Measurements from ENCODE around the gene IMMP2L. TPM values are rescaled to one million over a fixed set of nuclear protein-coding genes. Genes with fewer than 3 reads are reported as not detected.

Gene IMMP2L
- total and polyA plus RNA-seq, 2 donors (not counting 3 experiments of a cell fraction or from before 2014, with no cell fraction given): 9.9 to 11.8 TPM

- Histone ChIP-seq H3K9me3 (replicated peaks; ENCODE audit: control insufficient read depth, insufficient read depth, low read length) (no peaks in the 10 kb centered on the region), H3K27ac (ENCODE audit: insufficient read depth, low read depth, low read length) (no peak overlapping the region), H3K4me3 (replicated peaks in 1 of 3; ENCODE audit: insufficient read depth in 1 of 3, low read depth in 1 of 3, low read length in 3 of 3) (no peak overlapping the region), H3K9me1 (replicated peaks; ENCODE audit: control insufficient read depth, extremely low read depth, insufficient read depth, low read length) (no peaks in the 10 kb centered on the region), H2AFZ (ENCODE audit: low read depth, low read length) (no peak overlapping the region), H3K36me3 (ENCODE audit: control insufficient read depth in 2 of 2, extremely low read depth in 1 of 2, insufficient read depth in 2 of 2, low read length in 2 of 2) (no peaks in the 10 kb centered on the region), H4K20me1 (replicated peaks; ENCODE audit: control insufficient read depth, extremely low read depth, insufficient read depth, low read length) (no peaks in the 10 kb centered on the region), H3K4me2 (ENCODE audit: insufficient read depth, low read length) (no peak overlapping the region), H3K4me1 (ENCODE audit: control insufficient read depth, extremely low read depth, insufficient read depth, low read length) (no peaks in the 10 kb centered on the region), H3K9ac (replicated peaks; ENCODE audit: extremely low read depth, insufficient read depth, low read length) (no peak overlapping the region), H3K27me3 (ENCODE audit: control insufficient read depth in 2 of 2, insufficient read depth in 2 of 2, low read length in 2 of 2) (no peaks in the 10 kb centered on the region), H3K79me2 (ENCODE audit: control insufficient read depth, insufficient read depth, low read length) (no peaks in the 10 kb centered on the region)
- ChIA-PET POLR2A (no interaction called here), CTCF (no interaction called here)
- intact Hi-C loops (cut with micrococcal nuclease): no loop called here
- TF ChIP-seq MYC (IDR thresholded peaks at IDR 0.05; ENCODE audit: low read depth, low read length) (no peak), CTCF (IDR thresholded peaks at IDR 0.05; ENCODE audit: extremely low read depth in 1 of 2, insufficient read depth in 1 of 2, low read depth in 1 of 2, low read length in 2 of 2) (no peak), FOS (IDR thresholded peaks at IDR 0.05; ENCODE audit: borderline replicate concordance, insufficient read depth, low read length) (no peak), JUN (IDR thresholded peaks at IDR 0.05; ENCODE audit: borderline replicate concordance, insufficient read depth, insufficient read length, low read depth) (no peak), EZH2 (IDR thresholded peaks at IDR 0.05; ENCODE audit: borderline replicate concordance, low read depth, low read length, severe bottlenecking) (no peak), POLR2AphosphoS5 (IDR thresholded peaks at IDR 0.05; ENCODE audit: insufficient read depth, low read depth, low read length) (no peak), POLR2A (IDR thresholded peaks at IDR 0.05; ENCODE audit: low read depth, low read length) (no peak), GATA2 (IDR thresholded peaks at IDR 0.05; ENCODE audit: insufficient read depth, insufficient read length, low read depth, low read length) (no peak), MAX (IDR thresholded peaks at IDR 0.05; ENCODE audit: insufficient read depth, insufficient read length) (no peak)
- DNase-seq (ENCODE audit: low read depth, low spot score): no peak
- no peak for FAIRE-seq
- dilution Hi-C loops (cut with MboI; ENCODE audit: extremely low pct_ligation_motif_present, low sequenced_read_pairs): no loop called here
- no TSS peak for BruUV-seq (replicated peaks)
Measured at GRCh38 chr7:110905773-110906566, 656.3 kb downstream of the IMMP2L start.
